Suprapubic skin (tissue), 4 donors: ENCODE measurements around the gene SDC1. TPM values are rescaled to one million over a fixed set of nuclear protein-coding genes. Genes with fewer than 3 reads are reported as not detected.

Experiments used
- DNase-seq, 2 donors: peaks; one replicate each; pipeline ENCODE4 v3.0.0-alpha.2; 2019; ENCODE audit warnings: low spot score in 2 of 2
- H3K27ac ChIP-seq: fragments of 200-600 bp; sonication (generic); one replicate; pipeline ENCODE4 v1.5.1; 2019
- H3K27me3 ChIP-seq: fragments of 200-600 bp; sonication (generic); one replicate; pipeline ENCODE4 v1.5.1; 2019
- H3K36me3 ChIP-seq: fragments of 200-600 bp; sonication (generic); one replicate; pipeline ENCODE4 v1.5.1; 2019
- H3K4me1 ChIP-seq: fragments of 200-600 bp; sonication (generic); one replicate; pipeline ENCODE4 v1.5.1; 2019
- H3K4me3 ChIP-seq: fragments of 200-600 bp; sonication (generic); one replicate; pipeline ENCODE4 v1.5.1; 2019; ENCODE audit warnings: mild to moderate bottlenecking
- H3K9me3 ChIP-seq: fragments of 200-600 bp; sonication (generic); one replicate; pipeline ENCODE4 v1.5.1; 2019
- EP300 ChIP-seq: sonication (generic); formaldehyde crosslinking; IDR thresholded peaks from one replicate; pipeline ENCODE4 v1.6.1; 2017; ENCODE audit warnings: antibody characterized with exemption
- POLR2A ChIP-seq, 2 donors: fragments of 450-650 bp; IDR thresholded peaks; one replicate each; pipeline ENCODE4 v1.6.1; 2017; ENCODE audit warnings: antibody characterized with exemption in 2 of 2, mild to moderate bottlenecking in 2 of 2, moderate library complexity in 2 of 2
- POLR2AphosphoS5 ChIP-seq, 3 donors: sonication (generic); formaldehyde crosslinking; IDR thresholded peaks; one replicate each; pipeline ENCODE4 v1.6.1; 2017; ENCODE audit warnings: antibody characterized with exemption in 3 of 3
- WGBS: methylation state at CpG from one replicate; pipeline ENCODE4 v1.1.5; 2018; 5-methylcytosine and 5-hydroxymethylcytosine counted together
- total RNA-seq, 4 donors: library from RNA; depleted of rRNA; stranded (reverse); fragments of >200 nt; gene quantifications; one replicate each; pipeline ENCODE4 v1.1.0, GENCODE V29; 2016
- TF ChIP-seq, protein P1 (sequence below), 2 donors: fragments of 200-600 bp in 1 of 2; fragments of 450-650 bp in 1 of 2; sonication (generic) in 1 of 2; IDR thresholded peaks; one replicate each; pipeline ENCODE4 v1.5.1; 2016 to 2019; ENCODE audit warnings: antibody characterized with exemption in 2 of 2, mild to moderate bottlenecking in 1 of 2, moderate library complexity in 1 of 2

Gene SDC1
- total RNA-seq, 4 donors from 2014 or later, result 258 to 892 (median 636) TPM

DNA sequence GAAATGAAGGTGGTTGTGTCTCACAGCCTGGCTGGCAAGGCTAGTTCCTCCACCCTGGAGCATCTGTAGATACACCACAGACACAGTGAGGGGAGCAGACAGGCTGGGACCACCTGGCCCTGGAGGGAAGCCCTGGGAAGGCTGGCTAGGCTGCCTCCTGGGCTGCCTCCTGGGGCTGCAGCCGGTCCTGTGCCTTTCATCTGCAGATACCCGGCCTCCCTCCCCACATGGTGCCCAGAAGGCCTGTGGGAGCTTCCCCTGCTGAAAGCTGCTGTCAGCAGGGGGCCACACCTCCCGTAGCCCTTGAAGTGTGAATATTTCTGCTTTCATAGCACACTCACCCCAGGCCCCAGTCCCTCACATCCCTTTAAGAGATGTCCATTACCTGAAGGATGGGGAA lies 37.6 kb downstream of the SDC1 start:
- no peaks in the 10 kb centered on the region for H3K9me3 ChIP-seq
- H3K4me3 ChIP-seq, result no peak overlapping the region
- H3K4me1 ChIP-seq, result peaks cover 54% of the 10 kb centered on the region
- H3K27ac ChIP-seq, result no peak overlapping the region
- no peak for DNase-seq
- TF ChIP-seq EP300 (no peak), POLR2AphosphoS5 (IDR thresholded peaks at IDR 0.05) (no peak), POLR2A (IDR thresholded peaks at IDR 0.05) (no peak)
- TF ChIP-seq, protein P1, sequence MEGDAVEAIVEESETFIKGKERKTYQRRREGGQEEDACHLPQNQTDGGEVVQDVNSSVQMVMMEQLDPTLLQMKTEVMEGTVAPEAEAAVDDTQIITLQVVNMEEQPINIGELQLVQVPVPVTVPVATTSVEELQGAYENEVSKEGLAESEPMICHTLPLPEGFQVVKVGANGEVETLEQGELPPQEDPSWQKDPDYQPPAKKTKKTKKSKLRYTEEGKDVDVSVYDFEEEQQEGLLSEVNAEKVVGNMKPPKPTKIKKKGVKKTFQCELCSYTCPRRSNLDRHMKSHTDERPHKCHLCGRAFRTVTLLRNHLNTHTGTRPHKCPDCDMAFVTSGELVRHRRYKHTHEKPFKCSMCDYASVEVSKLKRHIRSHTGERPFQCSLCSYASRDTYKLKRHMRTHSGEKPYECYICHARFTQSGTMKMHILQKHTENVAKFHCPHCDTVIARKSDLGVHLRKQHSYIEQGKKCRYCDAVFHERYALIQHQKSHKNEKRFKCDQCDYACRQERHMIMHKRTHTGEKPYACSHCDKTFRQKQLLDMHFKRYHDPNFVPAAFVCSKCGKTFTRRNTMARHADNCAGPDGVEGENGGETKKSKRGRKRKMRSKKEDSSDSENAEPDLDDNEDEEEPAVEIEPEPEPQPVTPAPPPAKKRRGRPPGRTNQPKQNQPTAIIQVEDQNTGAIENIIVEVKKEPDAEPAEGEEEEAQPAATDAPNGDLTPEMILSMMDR (IDR thresholded peaks at IDR 0.05), result no peak
- no peaks in the 10 kb centered on the region for H3K36me3 ChIP-seq
- 100% methylated on average over 1 of the region's 3 CpGs for WGBS
- no peaks in the 10 kb centered on the region for H3K27me3 ChIP-seq

DNA sequence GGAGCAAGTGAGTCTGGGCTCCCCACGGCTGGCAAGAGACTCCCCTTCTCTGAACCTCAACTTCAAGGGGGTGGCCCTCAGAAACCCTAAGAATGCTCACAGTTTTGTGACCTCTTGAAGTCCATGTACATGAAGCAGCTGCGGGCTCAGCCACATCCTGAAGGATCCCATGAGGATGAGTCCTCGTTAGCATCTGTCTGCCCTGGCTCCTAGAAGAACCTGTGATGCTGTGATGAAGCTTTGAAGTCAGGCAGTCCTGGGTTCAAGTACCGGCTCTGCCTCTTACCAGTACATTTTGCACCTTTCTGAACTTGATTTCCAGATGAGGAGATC lies 38.1 kb downstream of the SDC1 start:
- Histone ChIP-seq H3K9me3 (no peaks in the 10 kb centered on the region), H3K4me3 (no peak overlapping the region), H3K36me3 (no peaks in the 10 kb centered on the region), H3K27ac (no peak overlapping the region), H3K4me1 (peaks cover 53% of the 10 kb centered on the region), H3K27me3 (no peaks in the 10 kb centered on the region)
- no peak for DNase-seq
- no peak for TF ChIP-seq EP300
- TF ChIP-seq POLR2A (IDR thresholded peaks at IDR 0.05), result no peak
- TF ChIP-seq POLR2AphosphoS5 (IDR thresholded peaks at IDR 0.05), result no peak
- TF ChIP-seq, protein P1 (IDR thresholded peaks at IDR 0.05), result no peak
- 79% methylated on average over 3 of the region's 4 CpGs for WGBS

GRCh38 chr2:20186078-20186854 lies 38.7 kb downstream of the SDC1 start:
- 88% methylated on average over 13 of the region's 13 CpGs for WGBS
- H3K27me3 ChIP-seq, result no peaks in the 10 kb centered on the region
- H3K36me3 ChIP-seq, result no peaks in the 10 kb centered on the region
- H3K9me3 ChIP-seq, result no peaks in the 10 kb centered on the region
- TF ChIP-seq, protein P1 (IDR thresholded peaks at IDR 0.05), result no peak
- TF ChIP-seq POLR2A (IDR thresholded peaks at IDR 0.05), result no peak
- TF ChIP-seq EP300, result no peak
- no peak for TF ChIP-seq POLR2AphosphoS5 (IDR thresholded peaks at IDR 0.05)
- peak overlapping the region; percentile 27 for H3K27ac ChIP-seq
- DNase-seq, result no peak
- no peak overlapping the region for H3K4me3 ChIP-seq
- peaks cover 47% of the 10 kb centered on the region for H3K4me1 ChIP-seq

GRCh38 chr2:20185176-20186022 lies 39.5 kb downstream of the SDC1 start:
- H3K27ac ChIP-seq, result peak overlapping the region; percentile 27
- no peaks in the 10 kb centered on the region for H3K27me3 ChIP-seq
- no peak for TF ChIP-seq POLR2AphosphoS5 (IDR thresholded peaks at IDR 0.05)
- TF ChIP-seq, protein P1 (IDR thresholded peaks at IDR 0.05), result no peak
- no peak for TF ChIP-seq EP300
- TF ChIP-seq POLR2A (IDR thresholded peaks at IDR 0.05), result no peak
- H3K9me3 ChIP-seq, result no peaks in the 10 kb centered on the region
- H3K4me1 ChIP-seq, result peaks cover 49% of the 10 kb centered on the region
- DNase-seq, result no peak
- H3K4me3 ChIP-seq, result no peak overlapping the region
- H3K36me3 ChIP-seq, result no peaks in the 10 kb centered on the region
- 83% methylated on average over 12 of the region's 18 CpGs for WGBS
